ENCODE data around the gene CYP2C18. TPM values are rescaled to one million over a fixed set of nuclear protein-coding genes. Genes with fewer than 3 reads are reported as not detected.

The CYP2C18 gene
- total RNA-seq, 2 experiments from 2014 or later, result not detected

GRCh38 chr10:94777886-94778458 lies 94.4 kb downstream of the CYP2C18 start:
- H3K27me3 Mint-ChIP-seq, result no peaks in the 10 kb centered on the region
- no peak for DNase-seq
- H3K9me3 Mint-ChIP-seq, result no peaks in the 10 kb centered on the region
- CTCF ChIA-PET, result no interaction called here
- H3K27ac Mint-ChIP-seq, result no peak overlapping the region
- no peak overlapping the region for H3K4me3 Mint-ChIP-seq
- no peaks in the 10 kb centered on the region for H3K4me1 Mint-ChIP-seq
- no peaks in the 10 kb centered on the region for H3K36me3 Mint-ChIP-seq (ENCODE audit: low read depth)
- POLR2A ChIA-PET, result no interaction called here

GRCh38 chr10:94780844-94781243 lies 97.3 kb downstream of the CYP2C18 start:
- Mint-ChIP-seq H3K9me3 (no peaks in the 10 kb centered on the region), H3K4me1 (no peaks in the 10 kb centered on the region), H3K4me3 (no peak overlapping the region), H3K36me3 (ENCODE audit: low read depth) (no peaks in the 10 kb centered on the region), H3K27me3 (no peaks in the 10 kb centered on the region), H3K27ac (no peak overlapping the region)
- DNase-seq, result no peak
- POLR2A ChIA-PET, result no interaction called here
- CTCF ChIA-PET, result no interaction called here

- H3K9me3 Mint-ChIP-seq, result peaks cover 2% of the 10 kb centered on the region
- H3K27me3 Mint-ChIP-seq, result no peaks in the 10 kb centered on the region
Measured at GRCh38 chr10:94784256-94784655, 100.7 kb downstream of the CYP2C18 start.

GRCh38 chr10:94785211-94785610 lies 101.7 kb downstream of the CYP2C18 start:
- Mint-ChIP-seq H3K4me3 (no peak overlapping the region), H3K4me1 (no peaks in the 10 kb centered on the region), H3K27ac (no peak overlapping the region), H3K9me3 (peaks cover 2% of the 10 kb centered on the region), H3K27me3 (no peaks in the 10 kb centered on the region), H3K36me3 (ENCODE audit: low read depth) (no peaks in the 10 kb centered on the region)
- no peak for DNase-seq
- ChIA-PET POLR2A (no interaction called here), CTCF (no interaction called here)

More at GRCh38 chr10:94784256-94784655, 100.7 kb downstream of the CYP2C18 start:
- no peaks in the 10 kb centered on the region for H3K4me1 Mint-ChIP-seq
- no peak overlapping the region for H3K4me3 Mint-ChIP-seq
- ChIA-PET POLR2A (no interaction called here), CTCF (no interaction called here)
- no peak overlapping the region for H3K27ac Mint-ChIP-seq
- no peak for DNase-seq
- H3K36me3 Mint-ChIP-seq (ENCODE audit: low read depth), result no peaks in the 10 kb centered on the region

Other genes with a start within 250 kb of the CYP2C18 start
- 100 to 1,000 TPM in 1 of 2 experiments, 10 to 100 TPM in 1; 95.3 to 101 TPM for gene HELLS, start 137.9 kb upstream of the CYP2C18 start, total RNA-seq
- under 1 TPM in 1 of 2 experiments, not detected in 1; 0.13 TPM for gene CYP2C19, start 79.0 kb downstream of the CYP2C18 start, total RNA-seq

All from activated CD4-positive, alpha-beta memory T cell treated with anti-CD3 and anti-CD28 coated beads, Interleukin-2, amount 10 ng/mL, durations not matched to agents 7 days and 5 days (primary cell).